ENCODE results near the gene SKP1. TPM values are rescaled to one million over a fixed set of nuclear protein-coding genes. Genes with fewer than 3 reads are reported as not detected.

The SKP1 gene
- polyA plus RNA-seq, 3 donors, result 182 to 787 (median 735) TPM

DNA sequence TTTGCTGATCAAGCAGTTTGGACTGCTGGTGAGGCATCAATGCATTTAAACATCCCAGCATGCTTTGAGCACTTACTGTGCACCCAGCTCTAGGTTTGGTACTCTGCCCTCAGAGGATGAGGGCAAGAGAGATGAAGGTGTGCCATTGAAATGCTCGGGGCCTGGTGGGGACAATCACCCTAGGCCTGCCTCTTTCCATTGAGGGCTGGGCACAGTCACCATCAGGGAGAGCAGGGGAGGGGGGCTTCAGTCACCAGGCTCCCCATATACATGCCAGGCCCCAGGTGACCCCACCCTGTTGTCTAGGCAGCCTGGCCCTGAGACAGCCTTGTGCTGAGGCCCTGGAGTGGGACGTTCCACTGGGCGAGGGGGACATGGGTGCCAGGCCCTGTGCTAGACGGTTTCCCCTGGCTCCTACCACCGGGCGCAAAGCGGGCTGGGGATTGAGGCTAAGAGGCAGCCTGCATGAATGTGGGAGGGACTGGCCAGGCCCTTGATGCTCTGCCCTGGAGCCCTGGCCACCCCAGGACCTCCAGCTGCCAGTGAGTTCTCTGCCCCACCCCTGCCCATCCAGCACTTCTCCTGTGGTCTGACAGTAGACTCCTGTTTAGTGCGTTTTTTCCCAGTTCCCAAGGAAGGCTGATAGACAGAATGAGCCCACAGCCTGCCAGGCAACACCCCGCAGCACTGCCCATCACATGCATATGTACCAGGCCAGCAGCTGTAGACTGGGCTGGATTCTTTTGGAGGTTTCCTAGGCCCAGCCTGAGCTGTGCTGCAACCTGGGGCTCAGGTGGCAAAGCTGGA is 43.4 kb downstream of the SKP1 start:
- Histone ChIP-seq H3K4me3 (replicated peaks in 1 of 3; ENCODE audit: low read depth in 2 of 3, low read length in 3 of 3) (no peak overlapping the region), H3K9me3 (replicated peaks in 1 of 2; ENCODE audit: control insufficient read depth in 1 of 2, insufficient read depth in 1 of 2, low read length in 2 of 2) (no peaks in the 10 kb centered on the region), H4K20me1 (ENCODE audit: insufficient read depth, low read length) (peaks cover 12% of the 10 kb centered on the region), H3K4me1 (ENCODE audit: control insufficient read depth in 1 of 2, insufficient read depth in 2 of 2, low read length in 2 of 2) (peaks cover 3 to 5% of the 10 kb centered on the region in 2 donors), H3K9ac (ENCODE audit: insufficient read depth, low read length, poor library complexity, severe bottlenecking) (no peak overlapping the region), H3K4me2 (replicated peaks; ENCODE audit: extremely low read depth, low read length, poor library complexity, severe bottlenecking) (no peak overlapping the region), H3K27ac (ENCODE audit: low read depth in 1 of 2, low read length in 2 of 2) (no peak overlapping the region), H3K79me2 (ENCODE audit: insufficient read depth, low read length) (no peaks in the 10 kb centered on the region), H3K27me3 (ENCODE audit: control insufficient read depth in 2 of 2, insufficient read depth in 2 of 2, low read length in 2 of 2) (no peaks in the 10 kb centered on the region), H2AFZ (ENCODE audit: insufficient read depth, low read depth, low read length, poor library complexity, severe bottlenecking) (no peak overlapping the region), H3K36me3 (replicated peaks in 1 of 2; ENCODE audit: control insufficient read depth in 1 of 2, insufficient read depth in 2 of 2, low read length in 2 of 2) (peaks cover 5 to 32% of the 10 kb centered on the region in 2 donors)
- no peak for TF ChIP-seq CTCF (IDR thresholded peaks at IDR 0.05)
- no peak for DNase-seq
- peaks cover 0 to 2% (median 0%) of the 10 kb centered on the region in 3 donors for H3K27me3 Mint-ChIP-seq (ENCODE audit: low read depth in 3 of 3)
- peaks cover 12% of the 10 kb centered on the region for H3K4me1 Mint-ChIP-seq
- intact Hi-C loops (cut with micrococcal nuclease), result no loop called here
- no peak overlapping the region for H3K4me3 Mint-ChIP-seq
- 98% methylated on average over 8 of the region's 9 CpGs for WGBS (ENCODE audit: insufficient coverage)
- peaks cover 21 to 34% of the 10 kb centered on the region in 2 donors for H3K36me3 Mint-ChIP-seq
- peaks cover 0 to 2% (median 0%) of the 10 kb centered on the region in 7 donors for H3K9me3 Mint-ChIP-seq
- peak overlapping the region in 3 of 7 donors; percentile 40 to 76 (median 50) for H3K27ac Mint-ChIP-seq

DNA sequence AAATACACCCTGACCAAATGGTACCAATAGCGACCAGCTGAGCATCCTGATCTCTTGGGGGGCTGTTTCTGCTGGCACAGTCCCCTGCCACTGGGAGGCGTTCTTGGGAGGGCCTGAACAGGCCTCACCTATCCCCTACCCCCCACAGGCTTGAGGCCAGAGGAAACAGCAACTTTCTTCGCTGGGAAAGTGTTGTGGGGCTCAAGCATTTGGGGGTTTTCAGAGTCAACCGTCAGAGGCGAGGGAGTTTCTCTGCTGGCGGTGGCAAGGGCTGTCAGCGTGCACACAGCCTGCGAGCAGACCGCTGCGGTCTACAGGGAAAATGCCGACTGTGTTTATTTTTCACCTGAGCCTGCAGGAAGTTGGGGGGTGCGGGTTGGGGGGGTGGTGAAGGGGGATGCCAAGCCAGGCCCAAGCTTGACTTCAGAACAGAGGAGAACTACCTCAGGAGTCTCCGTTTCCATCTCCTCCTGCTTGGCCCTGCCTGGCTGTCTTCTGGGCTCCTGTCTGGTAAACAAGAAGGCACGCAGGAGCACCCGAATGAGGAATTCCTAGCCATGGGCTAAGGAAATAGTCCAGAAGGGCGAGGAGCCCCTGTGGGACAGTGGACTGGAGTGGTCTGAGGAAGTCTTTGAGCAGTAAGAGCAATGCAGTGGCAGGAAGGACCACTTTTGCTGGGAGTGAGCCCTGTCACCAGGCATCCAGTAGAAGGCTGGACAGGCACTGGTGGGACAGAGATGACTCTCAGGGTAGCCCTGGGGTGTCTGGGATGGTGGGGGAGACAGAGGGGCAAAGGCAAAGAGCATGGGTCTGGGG is 44.2 kb downstream of the SKP1 start:
- DNase-seq, result no peak
- no peaks in the 10 kb centered on the region for H3K27me3 ChIP-seq (ENCODE audit: control insufficient read depth in 2 of 2, insufficient read depth in 2 of 2, low read length in 2 of 2)
- no peak overlapping the region for H3K4me2 ChIP-seq (replicated peaks; ENCODE audit: extremely low read depth, low read length, poor library complexity, severe bottlenecking)
- H3K27ac ChIP-seq (ENCODE audit: low read depth in 1 of 2, low read length in 2 of 2), result no peak overlapping the region
- no peak overlapping the region for H2AFZ ChIP-seq (ENCODE audit: insufficient read depth, low read depth, low read length, poor library complexity, severe bottlenecking)
- no peak overlapping the region for H3K9ac ChIP-seq (ENCODE audit: insufficient read depth, low read length, poor library complexity, severe bottlenecking)
- Mint-ChIP-seq H3K36me3 (peaks cover 21 to 34% of the 10 kb centered on the region in 2 donors), H3K9me3 (no peaks in the 10 kb centered on the region), H3K4me1 (peaks cover 6% of the 10 kb centered on the region), H3K27me3 (ENCODE audit: low read depth in 3 of 3) (peaks cover 0 to 4% (median 0%) of the 10 kb centered on the region in 3 donors), H3K4me3 (no peak overlapping the region), H3K27ac (peak overlapping the region in 4 of 7 donors; percentile 40 to 76 (median 56))
- H4K20me1 ChIP-seq (ENCODE audit: insufficient read depth, low read length), result peaks cover 12% of the 10 kb centered on the region
- peaks cover 5 to 32% of the 10 kb centered on the region in 2 donors for H3K36me3 ChIP-seq (replicated peaks in 1 of 2; ENCODE audit: control insufficient read depth in 1 of 2, insufficient read depth in 2 of 2, low read length in 2 of 2)
- H3K79me2 ChIP-seq (ENCODE audit: insufficient read depth, low read length), result no peaks in the 10 kb centered on the region
- no peak for TF ChIP-seq CTCF (IDR thresholded peaks at IDR 0.05)
- H3K4me1 ChIP-seq (ENCODE audit: control insufficient read depth in 1 of 2, insufficient read depth in 2 of 2, low read length in 2 of 2), result peaks cover 2% of the 10 kb centered on the region in 2 donors
- WGBS (ENCODE audit: insufficient coverage), result 47% methylated on average over 14 of the region's 16 CpGs
- H3K4me3 ChIP-seq (replicated peaks in 1 of 3; ENCODE audit: low read depth in 2 of 3, low read length in 3 of 3), result no peak overlapping the region
- intact Hi-C loops (cut with micrococcal nuclease), result no loop called here
- no peaks in the 10 kb centered on the region for H3K9me3 ChIP-seq (replicated peaks in 1 of 2; ENCODE audit: control insufficient read depth in 1 of 2, insufficient read depth in 1 of 2, low read length in 2 of 2)

All from CD14-positive monocyte (primary cell).